ENCODE results near the gene RASA3. TPM values are rescaled to one million over a fixed set of nuclear protein-coding genes. Genes with fewer than 3 reads are reported as not detected.

Gene RASA3
- total RNA-seq, 1 donor from 2014 or later, result 41.1 TPM

DNA sequence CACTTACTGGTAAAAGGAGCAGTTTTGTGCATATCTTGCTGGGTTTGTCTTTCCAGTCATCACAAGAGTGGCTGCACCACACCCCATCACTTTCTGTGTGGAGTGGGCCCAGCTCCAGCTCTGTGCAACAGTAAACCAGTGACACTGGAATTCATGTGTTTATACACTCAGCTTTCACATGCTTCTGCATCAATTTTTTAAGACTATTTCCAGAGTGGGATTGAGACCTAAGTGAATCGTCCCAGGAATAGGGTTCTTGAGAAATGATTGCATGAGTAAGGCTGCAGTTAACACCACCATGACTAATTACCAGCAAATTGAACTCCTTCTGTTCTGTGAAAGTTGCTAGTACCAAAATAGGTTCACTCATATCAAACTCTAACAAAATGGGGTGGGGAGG, 41.3 kb upstream of the RASA3 start:
- Histone ChIP-seq H3K27ac (ENCODE audit: low read depth, low read length) (no peak overlapping the region), H3K9me3 (ENCODE audit: insufficient read depth, low read depth, low read length) (peaks cover 8% of the 10 kb centered on the region), H3K79me2 (ENCODE audit: insufficient read depth, low read length) (no peaks in the 10 kb centered on the region), H3K4me2 (ENCODE audit: low read length) (no peak overlapping the region), H4K20me1 (ENCODE audit: insufficient read depth, low read length) (no peaks in the 10 kb centered on the region), H3K9ac (ENCODE audit: low read length) (no peak overlapping the region), H3K27me3 (ENCODE audit: insufficient read depth, low read length) (peaks cover 4% of the 10 kb centered on the region), H3K36me3 (ENCODE audit: insufficient read depth, low read length) (no peaks in the 10 kb centered on the region), H3K4me1 (ENCODE audit: insufficient read depth, low read length) (no peaks in the 10 kb centered on the region), H3K4me3 (ENCODE audit: insufficient read depth, low read depth, low read length) (no peak overlapping the region), H2AFZ (ENCODE audit: low read depth, low read length) (no peak overlapping the region)
- no peak overlapping the region for H3K27ac Mint-ChIP-seq (ENCODE audit: unreplicated experiment)
- H3K4me3 Mint-ChIP-seq (ENCODE audit: unreplicated experiment), result no peak overlapping the region
- no peak for TF ChIP-seq EZH2 (IDR thresholded peaks at IDR 0.05; ENCODE audit: insufficient read depth, low read length)
- TF ChIP-seq CTCF (IDR thresholded peaks at IDR 0.05; ENCODE audit: insufficient read depth, low read depth, low read length), result no peak
- peaks cover 1% of the 10 kb centered on the region for H3K36me3 Mint-ChIP-seq (ENCODE audit: low read depth, unreplicated experiment)
- DNase-seq (ENCODE audit: low read depth) (no peak), FAIRE-seq (no peak)
- H3K9me3 Mint-ChIP-seq (ENCODE audit: unreplicated experiment), result peaks cover 13% of the 10 kb centered on the region
- peaks cover under 1% of the 10 kb centered on the region for H3K4me1 Mint-ChIP-seq (ENCODE audit: low read depth, unreplicated experiment)
- H3K27me3 Mint-ChIP-seq (ENCODE audit: low read depth, unreplicated experiment), result peaks cover 8% of the 10 kb centered on the region

DNA sequence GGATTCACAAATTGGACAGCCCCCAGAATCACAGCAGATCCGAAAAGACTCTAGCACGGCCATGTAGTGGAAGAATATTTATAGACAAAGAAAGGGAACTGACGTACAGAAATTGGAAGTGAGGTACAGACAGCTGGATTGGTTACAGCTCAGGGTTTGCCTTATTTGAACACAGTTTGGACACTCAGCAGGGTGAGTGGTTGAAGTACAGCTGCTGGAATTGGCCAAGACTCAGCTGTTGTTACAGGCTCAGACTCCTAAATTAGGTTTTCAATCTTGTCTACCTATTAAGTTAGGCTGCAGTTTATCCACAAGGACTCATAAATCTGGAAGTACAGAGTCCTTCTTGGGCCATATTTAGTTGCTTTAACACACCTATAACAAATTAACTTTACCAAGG, 40.8 kb upstream of the RASA3 start:
- no peak overlapping the region for H3K27ac Mint-ChIP-seq (ENCODE audit: unreplicated experiment)
- Histone ChIP-seq H3K27ac (ENCODE audit: low read depth, low read length) (no peak overlapping the region), H3K36me3 (ENCODE audit: insufficient read depth, low read length) (no peaks in the 10 kb centered on the region), H3K4me1 (ENCODE audit: insufficient read depth, low read length) (no peaks in the 10 kb centered on the region), H3K9me3 (ENCODE audit: insufficient read depth, low read depth, low read length) (peaks cover 8% of the 10 kb centered on the region), H3K79me2 (ENCODE audit: insufficient read depth, low read length) (no peaks in the 10 kb centered on the region), H3K4me3 (ENCODE audit: insufficient read depth, low read depth, low read length) (no peak overlapping the region), H3K9ac (ENCODE audit: low read length) (no peak overlapping the region), H3K27me3 (ENCODE audit: insufficient read depth, low read length) (peaks cover 2% of the 10 kb centered on the region), H4K20me1 (ENCODE audit: insufficient read depth, low read length) (no peaks in the 10 kb centered on the region), H2AFZ (ENCODE audit: low read depth, low read length) (no peak overlapping the region), H3K4me2 (ENCODE audit: low read length) (no peak overlapping the region)
- H3K27me3 Mint-ChIP-seq (ENCODE audit: low read depth, unreplicated experiment), result peaks cover 7% of the 10 kb centered on the region
- TF ChIP-seq EZH2 (IDR thresholded peaks at IDR 0.05; ENCODE audit: insufficient read depth, low read length) (no peak), CTCF (IDR thresholded peaks at IDR 0.05; ENCODE audit: insufficient read depth, low read depth, low read length) (no peak)
- H3K9me3 Mint-ChIP-seq (ENCODE audit: unreplicated experiment), result peaks cover 13% of the 10 kb centered on the region
- FAIRE-seq (no peak), DNase-seq (ENCODE audit: low read depth) (no peak)
- peaks cover 1% of the 10 kb centered on the region for H3K36me3 Mint-ChIP-seq (ENCODE audit: low read depth, unreplicated experiment)
- H3K4me3 Mint-ChIP-seq (ENCODE audit: unreplicated experiment), result no peak overlapping the region
- H3K4me1 Mint-ChIP-seq (ENCODE audit: low read depth, unreplicated experiment), result no peaks in the 10 kb centered on the region

- Histone ChIP-seq H4K20me1 (ENCODE audit: insufficient read depth, low read length) (no peaks in the 10 kb centered on the region), H3K4me3 (ENCODE audit: insufficient read depth, low read depth, low read length) (no peak overlapping the region), H3K9me3 (ENCODE audit: insufficient read depth, low read depth, low read length) (no peaks in the 10 kb centered on the region), H3K27me3 (ENCODE audit: insufficient read depth, low read length) (peaks cover 5% of the 10 kb centered on the region), H3K9ac (ENCODE audit: low read length) (no peak overlapping the region), H2AFZ (ENCODE audit: low read depth, low read length) (no peak overlapping the region), H3K4me1 (ENCODE audit: insufficient read depth, low read length) (peaks cover 7% of the 10 kb centered on the region), H3K4me2 (ENCODE audit: low read length) (no peak overlapping the region), H3K36me3 (ENCODE audit: insufficient read depth, low read length) (no peaks in the 10 kb centered on the region), H3K27ac (ENCODE audit: low read depth, low read length) (no peak overlapping the region), H3K79me2 (ENCODE audit: insufficient read depth, low read length) (no peaks in the 10 kb centered on the region)
- Mint-ChIP-seq H3K4me1 (ENCODE audit: low read depth, unreplicated experiment) (no peaks in the 10 kb centered on the region), H3K9me3 (ENCODE audit: unreplicated experiment) (peaks cover 8% of the 10 kb centered on the region), H3K27me3 (ENCODE audit: low read depth, unreplicated experiment) (peaks cover 30% of the 10 kb centered on the region), H3K27ac (ENCODE audit: unreplicated experiment) (no peak overlapping the region), H3K4me3 (ENCODE audit: unreplicated experiment) (no peak overlapping the region), H3K36me3 (ENCODE audit: low read depth, unreplicated experiment) (peaks cover 3% of the 10 kb centered on the region)
- no peak for TF ChIP-seq EZH2 (IDR thresholded peaks at IDR 0.05; ENCODE audit: insufficient read depth, low read length)
- TF ChIP-seq CTCF (IDR thresholded peaks at IDR 0.05; ENCODE audit: insufficient read depth, low read depth, low read length), result no peak
- FAIRE-seq, result no peak
- DNase-seq (ENCODE audit: low read depth), result no peak
Measured at GRCh38 chr13:114167885-114168284, 35.5 kb upstream of the RASA3 start.

All from astrocyte (in vitro differentiated cells and primary cell).